Body of pancreas (tissue), 4 donors: ENCODE results near the gene MET.

ENCODE experiments used
- POLR2A ChIP-seq, 3 donors: fragments of 450-650 bp; IDR thresholded peaks; one replicate each; pipeline ENCODE4 v1.6.1; 2016; ENCODE audit warnings: antibody characterized with exemption in 3 of 3, mild to moderate bottlenecking in 2 of 3
- TF ChIP-seq, protein P1 (sequence below), 7 experiments: fragments of 450-650 bp in 4 of 7; fragments of 200-600 bp in 3 of 7; sonication (generic) in 3 of 7; IDR thresholded peaks; one replicate each; pipeline ENCODE4 v1.5.1; 2016 to 2019; ENCODE audit warnings: antibody characterized with exemption in 7 of 7

DNA sequence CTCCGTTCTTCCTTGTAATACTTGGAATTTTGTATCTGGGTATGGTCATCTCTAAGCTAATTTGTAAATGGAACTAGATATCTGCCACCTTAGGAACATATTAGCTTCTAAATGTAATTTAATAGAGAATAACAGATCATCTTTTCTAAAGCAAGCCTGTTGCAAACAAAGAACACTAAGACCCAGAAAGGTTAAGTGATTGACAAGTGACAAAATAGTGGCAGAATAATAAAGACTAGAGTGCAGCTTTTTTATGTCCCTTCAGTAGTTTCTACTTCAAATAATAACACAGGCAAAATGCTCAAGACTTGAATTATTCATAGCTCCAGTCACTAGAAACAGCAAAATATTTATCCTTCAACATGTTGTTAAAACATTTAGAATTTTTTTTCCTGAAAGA lies 91.7 kb downstream of the MET start:
- TF ChIP-seq, protein P1, sequence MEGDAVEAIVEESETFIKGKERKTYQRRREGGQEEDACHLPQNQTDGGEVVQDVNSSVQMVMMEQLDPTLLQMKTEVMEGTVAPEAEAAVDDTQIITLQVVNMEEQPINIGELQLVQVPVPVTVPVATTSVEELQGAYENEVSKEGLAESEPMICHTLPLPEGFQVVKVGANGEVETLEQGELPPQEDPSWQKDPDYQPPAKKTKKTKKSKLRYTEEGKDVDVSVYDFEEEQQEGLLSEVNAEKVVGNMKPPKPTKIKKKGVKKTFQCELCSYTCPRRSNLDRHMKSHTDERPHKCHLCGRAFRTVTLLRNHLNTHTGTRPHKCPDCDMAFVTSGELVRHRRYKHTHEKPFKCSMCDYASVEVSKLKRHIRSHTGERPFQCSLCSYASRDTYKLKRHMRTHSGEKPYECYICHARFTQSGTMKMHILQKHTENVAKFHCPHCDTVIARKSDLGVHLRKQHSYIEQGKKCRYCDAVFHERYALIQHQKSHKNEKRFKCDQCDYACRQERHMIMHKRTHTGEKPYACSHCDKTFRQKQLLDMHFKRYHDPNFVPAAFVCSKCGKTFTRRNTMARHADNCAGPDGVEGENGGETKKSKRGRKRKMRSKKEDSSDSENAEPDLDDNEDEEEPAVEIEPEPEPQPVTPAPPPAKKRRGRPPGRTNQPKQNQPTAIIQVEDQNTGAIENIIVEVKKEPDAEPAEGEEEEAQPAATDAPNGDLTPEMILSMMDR (IDR thresholded peaks at IDR 0.05): no peak
- TF ChIP-seq POLR2A (IDR thresholded peaks at IDR 0.05): no peak
